ENCODE data around the gene LGI4.

LGI4 gene

GRCh38 chr19:35134601-35135242 is at the start of gene LGI4:
TSS of gene LGI4 (minus strand) at chr19:35135059. CDS start at chr19:35134680, 379 bp downstream.
- no peak for ATAC-seq
- TF ChIP-seq CSRNP3 (CRISPR knock-in tag; IDR thresholded peaks at IDR 0.05): no peak
- no peak for TF ChIP-seq TSHZ2 (CRISPR knock-in tag; IDR thresholded peaks at IDR 0.05)
- no peak for TF ChIP-seq CSDC2 (CRISPR knock-in tag; IDR thresholded peaks at IDR 0.05)
- TF ChIP-seq OSR1 (CRISPR knock-in tag; IDR thresholded peaks at IDR 0.05): no peak
- no peak for TF ChIP-seq ZNF565 (CRISPR knock-in tag; conservative IDR thresholded peaks at IDR 0.05; ENCODE audit: low read depth)
- no peak for TF ChIP-seq ESRRG (CRISPR knock-in tag; IDR thresholded peaks at IDR 0.05)
- no peak for TF ChIP-seq TCF4 (CRISPR knock-in tag; IDR thresholded peaks at IDR 0.05; ENCODE audit: borderline replicate concordance)
- no peak for TF ChIP-seq PATZ1 (CRISPR knock-in tag; IDR thresholded peaks at IDR 0.05; ENCODE audit: borderline replicate concordance)
- no peak for TF ChIP-seq RARB (CRISPR knock-in tag; IDR thresholded peaks at IDR 0.05)
- TF ChIP-seq GLIS3 (CRISPR knock-in tag; IDR thresholded peaks at IDR 0.05): no peak
- no peak for TF ChIP-seq ZNF70 (CRISPR knock-in tag; IDR thresholded peaks at IDR 0.05)
- TF ChIP-seq ZC3H10 (CRISPR knock-in tag; IDR thresholded peaks at IDR 0.05): no peak
- TF ChIP-seq POU6F1 (CRISPR knock-in tag; IDR thresholded peaks at IDR 0.05; ENCODE audit: borderline replicate concordance, low read depth): no peak
- TF ChIP-seq PPARA (CRISPR knock-in tag; IDR thresholded peaks at IDR 0.05; ENCODE audit: borderline replicate concordance): no peak
- no peak for TF ChIP-seq ISL1 (CRISPR knock-in tag; IDR thresholded peaks at IDR 0.05)
- no peak for TF ChIP-seq TOX (CRISPR knock-in tag; IDR thresholded peaks at IDR 0.05; ENCODE audit: borderline replicate concordance)
- TF ChIP-seq ARNTL (CRISPR knock-in tag; IDR thresholded peaks at IDR 0.05; ENCODE audit: borderline replicate concordance, low read depth): no peak
- TF ChIP-seq ZFP3 (CRISPR knock-in tag; IDR thresholded peaks at IDR 0.05): no peak

DNA sequence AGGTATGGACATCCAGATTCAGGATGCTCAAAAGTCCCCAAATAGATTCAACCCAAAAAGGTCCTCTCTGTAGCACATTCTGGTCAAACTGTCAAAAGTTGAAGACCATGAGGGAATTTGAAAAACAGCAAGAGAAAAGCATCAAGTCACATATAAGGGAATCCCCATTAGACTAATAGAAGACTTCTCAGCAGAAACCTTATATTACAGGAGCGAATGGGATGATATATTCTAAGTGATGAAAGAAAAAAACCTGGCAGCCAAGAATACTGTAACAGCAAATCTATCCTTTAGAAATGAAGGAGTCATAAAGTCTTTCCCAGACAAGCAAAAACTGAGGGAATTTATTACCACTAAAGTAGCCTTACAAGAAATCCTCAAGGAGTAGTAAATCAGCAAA is 49.4 kb upstream of the LGI4 start:
- TF ChIP-seq BACH2 (CRISPR knock-in tag; IDR thresholded peaks at IDR 0.05; ENCODE audit: borderline replicate concordance) (no peak), ZFP3 (CRISPR knock-in tag; IDR thresholded peaks at IDR 0.05) (no peak), ZC3H10 (CRISPR knock-in tag; IDR thresholded peaks at IDR 0.05) (no peak), PPARA (CRISPR knock-in tag; IDR thresholded peaks at IDR 0.05; ENCODE audit: borderline replicate concordance) (no peak), PATZ1 (CRISPR knock-in tag; IDR thresholded peaks at IDR 0.05; ENCODE audit: borderline replicate concordance) (no peak), ZNF70 (CRISPR knock-in tag; IDR thresholded peaks at IDR 0.05) (no peak), SNAI2 (CRISPR knock-in tag; IDR thresholded peaks at IDR 0.05) (no peak), TOX (CRISPR knock-in tag; IDR thresholded peaks at IDR 0.05; ENCODE audit: borderline replicate concordance) (no peak), RARB (CRISPR knock-in tag; IDR thresholded peaks at IDR 0.05) (no peak), ZFP30 (CRISPR knock-in tag; IDR thresholded peaks at IDR 0.05) (no peak), POU6F1 (CRISPR knock-in tag; IDR thresholded peaks at IDR 0.05; ENCODE audit: borderline replicate concordance, low read depth) (no peak), OSR1 (CRISPR knock-in tag; IDR thresholded peaks at IDR 0.05) (no peak), CSDC2 (CRISPR knock-in tag; IDR thresholded peaks at IDR 0.05) (no peak), GLIS3 (CRISPR knock-in tag; IDR thresholded peaks at IDR 0.05) (no peak), ESRRG (CRISPR knock-in tag; IDR thresholded peaks at IDR 0.05) (no peak), CSRNP3 (CRISPR knock-in tag; IDR thresholded peaks at IDR 0.05) (no peak), ZNF8 (CRISPR knock-in tag; IDR thresholded peaks at IDR 0.05) (no peak)
- ATAC-seq: no peak
